ENCODE results near the gene COTL1.
"Not testable (repeated sequence)": the region's sequence is repeated elsewhere in the genome, so short reads cannot be mapped to it uniquely, and the experiment has no call there.

The COTL1 gene

GRCh38 chr16:84524941-84525581 lies 92.8 kb downstream of the COTL1 start:
- DNase-seq = not testable (repeated sequence)

GRCh38 chr16:84524346-84524920 lies 93.4 kb downstream of the COTL1 start:
- DNase-seq = no peak

GRCh38 chr16:84521497-84521770 lies 96.4 kb downstream of the COTL1 start:
- DNase-seq = no peak

GRCh38 chr16:84520725-84521496 lies 97.0 kb downstream of the COTL1 start:
- no peak for DNase-seq

- DNase-seq = no peak
These were observed 98.0 kb downstream of the COTL1 start for GRCh38 chr16:84519855-84520254.

GRCh38 chr16:84518804-84519341 lies 99.0 kb downstream of the COTL1 start:
- DNase-seq = peak; percentile 44

GRCh38 chr16:84518220-84518619 lies 99.7 kb downstream of the COTL1 start:
- not testable (repeated sequence) for DNase-seq

GRCh38 chr16:84517366-84517765 lies 100.5 kb downstream of the COTL1 start:
- no peak for DNase-seq
